GM12873 (cell line): ENCODE data around the gene HMX2.

Source experiments
- CTCF ChIP-seq: IDR thresholded peaks from 2 replicates; pipeline ENCODE4 v1.5.1; 2012; ENCODE audit warnings: low read depth, mild to moderate bottlenecking, moderate library complexity, low read length, control low read depth; ENCODE audit not compliant: insufficient read depth; ENCODE audit errors: missing control alignments

Gene HMX2

GRCh38 chr10:123144697-123145541 is 3.0 kb upstream of the HMX2 start:
- no peak for TF ChIP-seq CTCF

GRCh38 chr10:123145542-123146012 is 2.4 kb upstream of the HMX2 start:
- TF ChIP-seq CTCF = no peak

GRCh38 chr10:123146013-123146893 is 1.7 kb upstream of the HMX2 start:
- no peak for TF ChIP-seq CTCF

GRCh38 chr10:123146894-123147634 is 872 bp upstream of the HMX2 start:
- no peak for TF ChIP-seq CTCF

GRCh38 chr10:123148414-123149161 is 652 bp downstream of the HMX2 start:
- no peak for TF ChIP-seq CTCF

- TF ChIP-seq CTCF = no peak
Measured at GRCh38 chr10:123149162-123149567, 1.2 kb downstream of the HMX2 start.
